ENCODE measurements around the gene SPRED1.
A peak's percentile ranks its signal among the peaks of the same experiment; 100 is the strongest.
"Not testable (repeated sequence)": the region's sequence is repeated elsewhere in the genome, so short reads cannot be mapped to it uniquely, and the experiment has no call there.

Gene SPRED1

DNA sequence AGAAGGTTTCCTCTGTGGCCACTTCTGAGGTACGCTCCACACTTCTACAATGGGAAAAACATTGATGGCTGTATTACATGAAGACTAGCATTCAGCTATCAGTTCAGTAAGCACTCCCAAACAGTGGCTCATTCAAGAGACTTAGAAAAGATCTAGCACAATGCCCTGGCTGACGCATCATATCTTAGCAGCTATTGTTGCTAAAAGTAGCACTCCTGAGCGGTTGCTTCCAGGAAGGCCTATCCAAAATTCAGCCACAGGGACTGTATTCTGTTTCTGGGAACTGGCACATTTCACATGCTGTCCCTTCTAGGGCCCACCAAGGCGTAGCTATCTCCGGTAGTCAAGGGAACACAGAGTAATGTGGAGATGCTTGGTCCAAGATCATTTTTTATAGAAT is 21.2 kb upstream of the SPRED1 start:
- DNase-seq (ENCODE audit: low spot score) = no peak

DNA sequence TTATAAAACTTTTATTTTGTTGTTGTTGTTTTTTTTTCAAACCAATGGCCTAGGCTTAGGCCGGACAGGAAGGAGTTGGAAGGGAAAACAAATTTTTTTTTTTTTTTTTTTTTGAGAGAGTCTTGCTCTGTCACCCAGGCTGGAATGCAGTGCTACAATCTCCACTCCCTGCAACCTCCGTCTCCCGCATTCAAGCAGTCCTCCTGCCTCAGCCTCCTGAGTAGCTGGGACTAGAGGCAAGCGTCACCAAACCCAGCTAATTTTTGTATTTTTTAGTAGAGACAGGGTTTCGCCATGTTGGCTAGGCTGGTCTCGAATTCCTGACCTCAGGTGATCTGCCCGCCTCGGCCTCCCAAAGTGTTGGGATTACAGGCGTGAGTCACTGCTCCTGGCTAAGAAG is 15.6 kb upstream of the SPRED1 start:
- DNase-seq (ENCODE audit: low spot score) = not testable (repeated sequence)

DNA sequence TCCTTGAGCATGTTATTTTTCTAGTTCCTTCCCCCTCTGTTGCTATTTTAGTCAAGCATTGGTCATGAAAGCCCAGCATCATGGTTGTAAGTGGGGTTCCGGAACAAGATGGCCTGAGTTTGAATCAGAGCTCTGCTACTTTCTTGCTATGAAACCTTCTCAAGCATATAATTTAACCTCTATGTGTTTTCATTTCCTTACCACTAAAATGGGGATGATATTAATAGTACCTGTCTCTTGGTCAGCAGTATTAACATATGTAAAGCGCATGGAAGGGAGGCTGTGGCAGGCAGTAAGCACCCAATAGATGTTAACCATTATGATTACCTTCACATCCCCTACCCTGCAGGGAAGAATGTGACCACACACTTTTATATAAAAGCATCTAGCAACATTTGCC is 14.3 kb upstream of the SPRED1 start:
- DNase-seq (ENCODE audit: low spot score) = no peak

DNA sequence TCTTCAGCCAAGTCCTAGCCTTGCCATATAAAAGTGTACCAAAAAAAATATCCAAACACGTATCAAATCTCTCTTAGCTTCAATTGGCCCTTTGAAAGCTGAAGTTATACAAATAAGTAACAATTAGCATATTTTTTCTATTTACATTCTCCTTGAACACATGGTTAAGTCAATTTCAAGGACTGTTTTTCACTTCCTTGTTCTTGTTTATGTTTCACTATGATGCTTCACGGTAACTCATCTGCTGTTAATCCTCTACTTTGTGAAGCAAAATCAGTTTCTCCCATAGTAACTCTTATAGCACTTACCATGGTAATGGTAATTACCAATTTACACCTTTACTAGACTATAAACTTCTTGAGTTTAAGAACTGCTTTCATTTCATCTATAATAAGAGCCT is 10.6 kb upstream of the SPRED1 start:
- no peak for DNase-seq (ENCODE audit: low spot score)

DNA sequence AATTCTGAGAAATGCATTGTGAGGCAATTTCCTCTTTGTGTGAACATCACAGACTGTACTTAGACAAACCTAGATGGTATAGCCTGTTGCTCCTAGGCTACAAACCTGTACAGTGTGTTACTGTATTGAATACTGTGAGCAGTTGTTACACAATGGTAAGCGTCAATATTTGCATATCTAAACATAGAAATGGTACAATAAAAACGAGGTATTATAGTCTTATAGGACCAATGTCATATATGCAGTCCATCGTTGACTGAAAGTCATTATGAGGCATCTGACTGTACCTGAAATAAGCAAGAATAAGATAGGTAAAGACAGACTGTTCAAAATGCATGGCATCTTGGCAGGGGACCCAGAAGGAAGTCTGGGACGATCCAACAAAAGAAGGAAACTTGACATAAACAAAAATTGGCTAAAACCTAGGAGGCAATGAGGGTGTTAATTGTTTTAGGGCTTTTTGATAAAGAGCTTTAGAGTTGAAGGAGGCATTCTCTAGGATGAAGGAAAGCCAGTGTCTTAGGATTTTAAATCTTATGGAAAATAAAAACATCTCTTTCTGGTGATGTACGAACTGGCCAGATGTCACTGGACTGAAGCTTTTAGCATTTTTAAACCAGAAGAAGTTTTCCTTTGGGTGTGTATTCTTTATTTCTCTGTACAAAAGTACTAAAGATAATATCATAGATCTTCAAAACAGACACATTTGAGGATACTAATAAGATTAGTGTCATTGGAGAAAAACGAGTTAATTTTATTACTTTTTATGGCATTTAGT is 9.2 kb upstream of the SPRED1 start:
- DNase-seq (ENCODE audit: low spot score) = no peak

DNA sequence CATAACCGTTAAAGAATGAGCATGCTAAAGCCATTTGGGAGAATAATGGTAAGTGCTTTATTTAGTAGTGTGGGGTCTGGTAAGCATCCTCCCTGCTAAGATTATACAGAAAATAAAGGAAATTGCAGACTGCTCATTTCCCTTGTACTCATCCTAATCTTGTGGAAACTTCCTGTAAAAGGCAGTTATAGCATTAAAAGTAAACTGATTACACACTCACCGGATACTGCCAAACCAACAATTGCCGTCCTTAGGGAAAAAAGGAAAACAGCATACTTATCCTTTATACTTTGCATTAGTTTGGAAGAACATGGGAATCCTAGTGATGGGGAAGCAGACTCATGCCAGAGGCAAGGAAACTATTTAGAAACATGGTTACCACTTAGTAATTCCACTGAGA is 5.3 kb upstream of the SPRED1 start:
- DNase-seq (ENCODE audit: low spot score) = no peak

DNA sequence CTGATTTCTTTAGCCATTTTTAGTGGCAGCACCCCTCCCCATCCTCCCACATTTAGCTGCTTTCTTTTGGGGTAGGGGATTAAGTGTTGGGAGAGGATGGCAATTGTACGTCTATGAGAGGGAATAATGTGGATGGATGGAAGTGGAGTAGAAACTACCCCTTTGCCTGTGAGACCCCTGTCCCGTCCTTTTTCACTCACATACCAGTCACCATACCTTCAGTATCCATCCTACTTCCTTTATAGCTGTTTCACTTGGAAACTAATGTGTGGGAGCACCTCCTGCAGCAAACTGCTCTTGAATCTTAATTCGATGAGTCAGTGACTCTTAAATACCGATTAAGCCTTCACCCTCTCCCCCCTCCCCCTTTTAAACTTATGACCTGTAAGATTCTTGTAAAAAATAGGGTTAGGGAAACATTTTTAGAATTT is 730 bp downstream of the SPRED1 start:
- DNase-seq (ENCODE audit: low spot score) = peak; percentile 15

DNA sequence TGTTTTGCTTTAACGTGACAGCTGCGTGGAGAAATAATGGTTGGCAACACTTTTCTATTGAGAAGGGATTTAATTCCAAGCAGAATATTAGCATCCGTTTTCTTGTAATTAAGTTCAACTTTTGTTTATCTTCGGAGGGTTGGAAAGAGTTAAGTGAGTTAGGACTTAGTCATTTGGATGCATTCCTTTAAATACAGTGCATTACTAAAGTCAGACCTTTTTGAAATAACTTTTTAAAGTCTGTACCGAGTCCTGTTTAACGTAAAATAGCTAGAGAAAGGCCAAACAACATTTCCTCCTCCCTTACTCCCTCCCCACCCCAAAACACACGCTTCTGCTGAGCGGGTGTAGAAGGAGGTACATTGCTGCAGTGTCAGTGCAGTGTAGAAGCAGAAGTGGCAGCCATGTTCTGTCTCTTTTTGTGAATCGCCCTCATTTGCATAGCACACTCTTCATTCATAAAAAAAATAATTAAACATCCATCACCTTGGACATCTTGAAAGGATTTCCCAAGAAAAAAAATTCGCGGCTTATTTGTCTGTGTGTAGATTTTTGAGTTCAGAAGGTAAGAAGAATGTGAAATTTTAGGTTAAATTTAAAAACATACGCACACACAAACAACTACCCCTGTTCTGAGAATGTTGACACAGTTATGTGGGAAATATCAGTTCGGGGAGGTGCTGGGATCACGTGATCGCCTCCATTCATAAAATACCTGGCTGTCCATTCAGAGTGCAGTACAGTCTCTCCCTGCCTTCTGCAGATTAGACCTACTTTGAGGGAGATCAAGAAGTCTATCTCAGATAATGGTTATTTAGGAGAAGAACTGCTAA is 1.6 kb downstream of the SPRED1 start:
- peak; percentile 26 for DNase-seq (ENCODE audit: low spot score)

DNA sequence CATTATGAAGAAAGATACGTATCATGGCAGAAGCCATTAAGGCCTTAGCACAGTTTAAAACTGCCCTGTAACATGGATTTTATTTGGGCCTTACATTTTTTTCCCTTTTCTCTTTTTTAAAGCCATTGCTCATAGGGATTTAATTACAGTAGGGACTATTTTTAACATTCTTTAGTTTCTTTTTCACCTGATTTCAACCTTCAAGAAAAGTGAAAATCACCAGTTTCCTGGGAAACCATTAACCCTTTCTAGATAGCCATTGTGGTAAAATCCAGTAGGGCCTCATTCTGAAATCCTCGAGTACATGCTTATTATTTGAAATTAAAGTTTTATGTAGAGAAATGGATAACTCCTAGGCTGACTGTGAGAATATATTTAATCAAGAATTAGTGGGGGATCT is 3.1 kb downstream of the SPRED1 start:
- no peak for DNase-seq (ENCODE audit: low spot score)

DNA sequence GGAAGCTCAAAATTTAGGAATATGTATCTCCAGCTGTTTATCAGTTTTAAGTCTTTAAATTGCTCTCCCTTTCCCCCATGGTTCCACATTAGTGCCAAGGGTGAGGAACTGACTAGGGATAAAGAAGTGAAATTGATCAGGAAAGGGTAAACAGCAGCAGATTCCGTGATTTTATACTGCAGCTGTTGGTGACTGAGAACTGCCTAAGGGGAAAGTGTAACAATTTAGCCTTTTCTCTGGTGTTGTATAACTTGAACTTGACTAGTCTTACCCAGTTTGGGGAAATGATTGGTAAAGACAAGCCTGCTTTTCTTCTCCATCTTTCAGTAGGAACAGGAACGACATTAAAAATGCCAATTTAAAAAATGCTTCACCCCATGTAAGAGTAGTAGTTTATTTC is 5.0 kb downstream of the SPRED1 start:
- no peak for DNase-seq (ENCODE audit: low spot score)

DNA sequence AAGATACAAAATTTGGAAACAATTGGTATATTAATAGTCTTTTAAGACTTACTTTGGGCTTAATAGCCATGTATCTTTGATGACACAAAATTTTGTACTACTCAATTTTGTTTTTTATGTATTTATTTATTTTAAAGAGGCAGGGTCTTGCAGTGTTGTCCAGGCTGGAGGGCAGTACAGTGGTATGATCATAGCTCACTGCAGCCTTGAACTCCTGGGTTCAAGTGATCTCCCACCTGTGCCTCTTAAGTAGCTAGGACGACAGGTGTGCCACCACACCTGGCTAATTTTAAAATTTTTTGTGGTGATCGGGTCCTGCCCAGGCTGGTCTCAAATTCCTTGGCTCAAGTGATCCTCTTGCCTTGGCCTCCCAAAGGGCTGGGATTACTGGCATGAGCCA is 6.5 kb downstream of the SPRED1 start:
- no peak for DNase-seq (ENCODE audit: low spot score)

DNA sequence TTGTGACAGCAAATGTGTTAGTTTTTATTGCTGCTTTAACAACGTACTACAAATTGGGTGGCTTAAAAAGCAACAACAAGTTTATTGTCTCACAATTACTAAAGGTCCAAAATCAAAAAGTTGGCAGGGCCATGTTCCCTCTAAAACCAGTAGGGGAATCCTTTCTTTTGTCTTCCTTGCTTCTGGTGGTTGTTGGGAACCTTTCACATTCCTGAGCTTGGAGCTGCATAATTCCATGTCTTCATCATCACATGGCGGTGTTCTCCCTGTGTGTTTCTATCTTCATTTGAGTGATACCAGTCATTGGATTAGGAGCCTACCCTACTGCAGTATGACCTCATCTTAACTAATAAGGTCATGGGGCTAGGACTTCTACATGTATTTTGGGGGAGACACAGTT is 7.4 kb downstream of the SPRED1 start:
- DNase-seq (ENCODE audit: low spot score) = peak; percentile 24

DNA sequence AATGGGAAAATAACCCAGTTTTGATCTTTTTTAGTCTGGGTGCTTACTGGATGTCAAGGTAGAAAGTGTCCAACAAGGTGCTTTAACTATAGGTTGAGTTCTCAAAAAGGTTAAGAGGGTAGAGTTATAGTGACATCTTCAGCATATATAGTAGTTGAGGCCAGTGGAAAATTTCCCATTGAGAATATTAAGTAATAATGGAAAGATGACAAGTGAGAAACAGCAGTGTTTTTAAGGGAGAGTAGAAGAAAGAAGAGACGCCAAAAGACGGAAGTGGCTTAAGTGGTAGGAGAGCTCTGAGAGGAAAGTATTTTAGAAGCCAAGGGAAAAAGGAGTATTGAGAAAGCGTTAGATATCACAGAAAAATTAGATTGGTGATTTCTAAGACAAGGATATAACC is 10.6 kb downstream of the SPRED1 start:
- no peak for DNase-seq (ENCODE audit: low spot score)

DNA sequence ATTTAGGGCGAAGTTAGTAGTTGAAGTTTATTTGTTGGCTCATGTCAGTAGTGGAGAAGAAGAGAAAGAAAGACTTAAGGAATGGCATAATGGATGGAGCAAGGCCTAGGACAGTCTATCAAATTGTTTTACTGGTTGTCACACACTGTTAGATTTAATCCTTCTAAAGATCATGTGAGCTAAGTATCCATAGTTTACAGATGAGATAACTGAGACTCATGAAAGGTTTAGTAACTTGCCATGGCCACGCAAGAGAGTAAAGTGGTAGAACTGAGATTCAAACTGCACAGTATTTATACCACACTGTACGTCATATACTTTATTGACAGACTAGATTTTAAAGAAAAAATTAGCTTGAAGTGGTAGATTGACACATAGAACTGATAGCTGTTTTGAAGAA is 11.4 kb downstream of the SPRED1 start:
- no peak for DNase-seq (ENCODE audit: low spot score)

DNA sequence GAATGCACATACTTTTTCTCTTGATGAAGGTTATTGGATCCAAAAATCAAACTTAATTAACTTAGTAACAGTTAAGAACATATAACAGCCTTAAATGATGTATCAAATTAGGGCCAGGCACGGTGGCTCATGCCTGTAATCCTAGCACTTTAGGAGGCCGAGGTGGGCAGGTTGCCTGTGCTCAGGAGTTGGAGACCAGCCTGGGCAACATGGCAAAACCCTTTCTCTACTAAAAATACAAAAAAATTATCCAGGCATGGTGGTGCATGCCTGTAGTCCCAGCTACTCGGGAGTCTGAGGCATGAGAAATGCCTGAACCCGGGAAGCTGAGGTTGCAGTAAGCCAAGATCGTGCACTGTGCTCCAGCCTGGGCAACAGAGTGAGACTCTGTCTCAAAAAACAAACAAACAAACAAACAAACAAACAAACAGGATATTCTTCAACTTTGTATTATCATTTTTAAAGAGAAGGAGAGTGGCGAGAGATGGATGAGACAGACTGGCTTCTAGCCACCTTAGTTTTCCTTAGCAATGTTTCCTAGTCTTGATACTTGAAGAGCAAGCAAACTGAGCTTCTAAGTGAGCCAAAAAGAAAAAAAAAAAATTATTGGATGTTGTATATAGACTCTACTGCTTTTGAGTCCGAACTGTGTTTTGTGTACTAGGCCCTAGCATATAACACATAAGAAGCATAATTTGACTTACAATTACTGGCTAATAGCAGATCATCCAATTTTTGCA is 13.8 kb downstream of the SPRED1 start:
- peak; percentile 16 for DNase-seq (ENCODE audit: low spot score)

DNA sequence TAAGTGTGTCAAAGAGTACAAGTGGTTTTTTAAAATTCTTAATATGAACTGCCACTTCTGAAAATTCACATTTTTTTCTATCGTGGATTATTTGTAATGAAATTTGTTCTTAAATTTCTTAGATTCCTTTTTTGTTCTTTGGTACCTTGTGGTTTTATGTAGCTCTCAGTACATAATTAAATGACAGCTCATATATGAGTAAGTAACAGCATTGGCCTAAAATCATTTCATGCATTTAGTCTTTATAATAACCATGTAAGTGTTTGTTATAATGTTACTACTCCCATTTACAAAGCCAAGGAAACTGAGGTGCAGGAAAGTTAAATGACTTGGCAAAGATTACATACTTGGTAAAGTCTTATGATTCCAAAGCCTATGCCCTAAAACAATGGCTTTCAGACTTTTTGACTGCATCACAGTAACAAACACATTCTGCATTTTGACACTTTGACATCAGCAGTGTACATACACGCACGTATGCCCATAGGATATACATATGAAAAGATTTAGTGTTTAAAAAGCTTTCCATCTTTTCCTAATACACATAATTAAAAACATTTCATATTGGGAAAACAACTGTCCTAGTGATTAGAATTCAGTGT is 14.9 kb downstream of the SPRED1 start:
- no peak for DNase-seq (ENCODE audit: low spot score)

DNA sequence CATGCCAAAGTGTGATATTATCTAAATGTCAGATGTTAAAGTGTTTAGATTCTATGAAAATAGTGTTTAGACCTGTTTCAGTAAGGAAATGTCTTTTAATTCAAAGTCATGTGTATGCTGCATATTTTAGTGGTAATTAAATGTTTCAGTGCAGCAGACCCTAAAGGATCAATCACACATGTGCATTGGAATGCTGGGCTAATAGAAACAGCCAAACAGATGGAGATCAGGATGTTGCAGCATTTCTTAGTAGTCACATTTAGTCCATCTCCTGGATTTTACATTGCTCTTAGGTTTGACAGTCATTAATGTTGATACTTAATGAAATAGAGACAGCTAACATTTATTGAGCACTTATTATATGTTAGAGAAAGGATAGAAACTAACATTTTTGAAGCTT is 18.5 kb downstream of the SPRED1 start:
- no peak for DNase-seq (ENCODE audit: low spot score)

DNA sequence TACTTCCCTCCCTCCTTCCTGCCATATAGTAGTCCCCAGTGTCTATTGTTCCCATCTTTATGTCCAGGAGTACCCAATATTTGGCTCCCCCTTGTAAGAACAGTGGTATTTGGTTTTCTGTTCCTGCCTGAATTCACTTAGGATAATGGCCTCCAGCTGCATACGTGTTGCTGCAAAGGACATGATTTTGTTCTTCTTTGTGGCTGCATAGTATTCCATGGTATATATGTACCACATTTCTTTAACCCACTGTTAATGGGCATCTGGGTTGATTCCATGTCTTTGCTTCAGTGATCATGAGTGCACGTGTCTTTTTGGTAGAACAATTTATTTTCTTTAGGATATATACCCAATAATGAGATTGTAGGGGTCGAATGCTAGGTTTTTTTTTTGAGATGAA is 19.3 kb downstream of the SPRED1 start:
- no peak for DNase-seq (ENCODE audit: low spot score)

DNA sequence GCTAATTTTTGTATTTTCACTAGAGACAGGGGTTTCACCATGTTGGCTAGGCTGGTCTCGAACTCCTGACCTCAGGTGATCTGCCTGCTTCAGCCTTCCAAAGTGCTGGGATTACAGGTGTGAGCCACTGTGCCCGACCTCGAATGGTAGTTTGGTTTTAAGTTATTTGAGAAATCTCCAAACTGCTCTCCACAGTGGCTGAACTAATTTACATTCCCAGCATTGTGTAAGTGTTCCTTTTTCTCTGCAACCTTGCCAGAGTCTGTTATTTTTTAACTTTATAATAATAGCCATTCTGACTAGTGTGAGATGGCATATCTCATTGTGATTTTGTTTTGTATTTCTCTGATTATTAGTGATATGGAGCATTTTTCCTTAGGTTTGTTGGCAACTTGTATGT is 19.8 kb downstream of the SPRED1 start:
- not testable (repeated sequence) for DNase-seq (ENCODE audit: low spot score)

DNA sequence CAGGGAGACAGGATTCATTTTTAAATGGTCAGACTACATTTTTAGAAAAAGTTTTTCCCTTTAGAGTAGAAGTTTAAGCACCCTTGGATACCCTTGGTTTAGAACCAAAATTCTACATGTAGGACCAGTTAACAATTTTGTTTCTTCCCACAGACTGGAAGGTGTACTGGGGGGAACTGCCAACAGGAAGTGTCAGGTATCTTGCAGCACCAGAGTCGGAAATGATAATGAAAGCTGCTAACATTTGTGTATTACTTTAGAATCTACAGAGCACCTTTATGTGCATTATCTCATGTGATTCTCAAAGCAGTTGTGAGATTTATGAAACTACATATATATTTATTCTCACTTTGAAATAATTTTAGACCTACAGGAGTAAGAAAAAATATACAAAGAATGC is 21.5 kb downstream of the SPRED1 start:
- no peak for DNase-seq (ENCODE audit: low spot score)

DNA sequence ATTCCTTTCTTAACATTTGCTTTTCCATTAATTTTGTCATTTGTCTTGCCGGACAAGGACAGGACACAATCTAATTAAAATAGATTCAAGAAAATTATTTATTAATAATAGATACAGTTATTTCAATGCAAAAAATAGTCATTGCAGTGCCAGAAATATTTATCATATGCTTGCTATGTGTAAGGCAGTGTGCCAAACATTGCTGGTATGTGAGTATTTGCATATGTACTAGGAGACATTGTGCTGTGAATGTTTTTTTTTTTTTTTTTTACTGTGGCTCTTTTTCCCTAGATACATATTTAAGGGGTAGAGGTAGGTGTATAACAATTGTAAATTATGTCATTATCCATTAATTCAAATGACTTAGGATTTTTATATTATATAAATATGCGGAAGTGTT is 23.3 kb downstream of the SPRED1 start:
- no peak for DNase-seq (ENCODE audit: low spot score)

DNA sequence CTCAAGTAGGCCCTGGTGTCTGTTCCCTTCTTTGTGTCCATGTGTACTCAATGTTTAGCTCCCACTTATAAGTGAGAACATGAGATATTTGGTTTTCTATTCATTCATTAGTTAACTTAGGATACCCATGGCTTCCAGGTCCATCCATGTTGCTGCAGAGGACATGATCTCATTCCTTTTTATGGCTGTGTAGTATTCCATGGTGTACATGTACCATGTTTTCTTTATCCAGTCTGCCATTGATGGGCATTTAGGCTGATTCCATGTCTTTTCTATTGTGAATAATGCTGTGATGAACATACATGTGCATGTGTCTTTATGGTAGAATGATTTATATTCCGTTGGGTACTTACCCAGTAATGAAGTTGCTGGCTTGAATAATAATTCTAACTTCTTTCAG is 24.6 kb downstream of the SPRED1 start:
- not testable (repeated sequence) for DNase-seq (ENCODE audit: low spot score)
